ENCODE data around the gene RNU6-8. TPM values are rescaled to one million over a fixed set of nuclear protein-coding genes. Genes with fewer than 3 reads are reported as not detected.

RNU6-8 gene
- total RNA-seq, 2 donors from 2014 or later = not detected

- Histone ChIP-seq H3K9me3 (ENCODE audit: control insufficient read depth, low read length) (no peaks in the 10 kb centered on the region), H3K4me1 (ENCODE audit: control insufficient read depth, insufficient read depth, low read length) (no peaks in the 10 kb centered on the region), H3K9ac (ENCODE audit: extremely low read depth, low read length, poor library complexity, severe bottlenecking) (no peak overlapping the region), H3K4me3 (ENCODE audit: low read length) (peak overlapping the region; percentile 93), H3K27ac (ENCODE audit: low read depth, low read length) (no peak overlapping the region), H3K27me3 (ENCODE audit: control insufficient read depth, insufficient read depth, low read length, poor library complexity, severe bottlenecking) (no peaks in the 10 kb centered on the region), H3K36me3 (ENCODE audit: control insufficient read depth, insufficient read depth, low read length) (no peaks in the 10 kb centered on the region)
- H3K36me3 Mint-ChIP-seq (ENCODE audit: low read depth) = no peaks in the 10 kb centered on the region
- H3K27me3 Mint-ChIP-seq (ENCODE audit: insufficient read depth) = peaks cover 7% of the 10 kb centered on the region
- DNase-seq = no peak
- H3K4me3 Mint-ChIP-seq = peak overlapping the region; percentile 86
- WGBS, 2 experiments (ENCODE audit: insufficient coverage in 1 of 2, insufficient read length in 1 of 2) = 26 to 35% methylated on average over 6 to 11 of the region's 14 CpGs
- TF ChIP-seq CTCF (conservative IDR thresholded peaks at IDR 0.05) = peak; percentile 29
- no peak overlapping the region for H3K27ac Mint-ChIP-seq
- H3K9me3 Mint-ChIP-seq = no peaks in the 10 kb centered on the region
- peaks cover 29% of the 10 kb centered on the region for H3K4me1 Mint-ChIP-seq
Observed at GRCh38 chr14:32200368-32201192, 2.5 kb downstream of the RNU6-8 start.

DNA sequence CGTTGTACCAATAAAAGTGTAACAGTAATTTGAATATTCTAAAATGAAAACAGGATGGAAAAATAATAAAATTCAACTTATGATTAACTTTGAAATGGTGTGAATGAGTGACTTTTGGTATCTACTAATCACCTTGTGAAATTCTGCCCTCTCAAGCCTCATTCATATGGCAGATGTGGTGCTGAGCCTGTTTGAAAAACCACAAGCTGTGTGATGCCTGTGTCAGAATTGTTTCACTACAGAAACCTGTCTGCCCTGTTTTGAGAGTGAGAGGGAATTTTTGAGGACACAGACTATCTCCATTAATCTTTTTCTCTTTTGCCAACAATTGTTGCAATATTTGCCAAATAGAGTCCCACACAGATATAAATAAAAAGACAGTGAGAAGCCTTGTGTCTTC lies 5.2 kb downstream of the RNU6-8 start:
- Mint-ChIP-seq H3K9me3 (no peaks in the 10 kb centered on the region), H3K27ac (no peak overlapping the region), H3K4me3 (no peak overlapping the region), H3K4me1 (peaks cover 17% of the 10 kb centered on the region), H3K27me3 (ENCODE audit: insufficient read depth) (peaks cover 7% of the 10 kb centered on the region), H3K36me3 (ENCODE audit: low read depth) (no peaks in the 10 kb centered on the region)
- Histone ChIP-seq H3K9ac (ENCODE audit: extremely low read depth, low read length, poor library complexity, severe bottlenecking) (no peak overlapping the region), H3K27ac (ENCODE audit: low read depth, low read length) (no peak overlapping the region), H3K27me3 (ENCODE audit: control insufficient read depth, insufficient read depth, low read length, poor library complexity, severe bottlenecking) (no peaks in the 10 kb centered on the region), H3K4me1 (ENCODE audit: control insufficient read depth, insufficient read depth, low read length) (no peaks in the 10 kb centered on the region), H3K9me3 (ENCODE audit: control insufficient read depth, low read length) (no peaks in the 10 kb centered on the region), H3K36me3 (ENCODE audit: control insufficient read depth, insufficient read depth, low read length) (no peaks in the 10 kb centered on the region), H3K4me3 (ENCODE audit: low read length) (no peak overlapping the region)
- no peak for DNase-seq
- TF ChIP-seq CTCF (conservative IDR thresholded peaks at IDR 0.05) = no peak
- WGBS, 2 experiments (ENCODE audit: insufficient coverage in 1 of 2, insufficient read length in 1 of 2) = 88 to 100% methylated on average over 1 of the region's 1 CpG

GRCh38 chr14:32195636-32196035 lies 7.4 kb downstream of the RNU6-8 start:
- WGBS, 2 experiments (ENCODE audit: insufficient coverage in 1 of 2, insufficient read length in 1 of 2) = 88% methylated on average over 1 of the region's 1 CpG; no CpG with 5 or more reads in 1 of the 2 experiments
- Histone ChIP-seq H3K4me1 (ENCODE audit: control insufficient read depth, insufficient read depth, low read length) (no peaks in the 10 kb centered on the region), H3K36me3 (ENCODE audit: control insufficient read depth, insufficient read depth, low read length) (no peaks in the 10 kb centered on the region)

More at GRCh38 chr14:32195636-32196035, 7.4 kb downstream of the RNU6-8 start:
- DNase-seq = no peak
- Mint-ChIP-seq H3K9me3 (no peaks in the 10 kb centered on the region), H3K27me3 (ENCODE audit: insufficient read depth) (peaks cover 4% of the 10 kb centered on the region), H3K4me3 (no peak overlapping the region), H3K4me1 (peaks cover 6% of the 10 kb centered on the region), H3K36me3 (ENCODE audit: low read depth) (no peaks in the 10 kb centered on the region), H3K27ac (no peak overlapping the region)
- Histone ChIP-seq H3K27me3 (ENCODE audit: control insufficient read depth, insufficient read depth, low read length, poor library complexity, severe bottlenecking) (no peaks in the 10 kb centered on the region), H3K9me3 (ENCODE audit: control insufficient read depth, low read length) (no peaks in the 10 kb centered on the region), H3K9ac (ENCODE audit: extremely low read depth, low read length, poor library complexity, severe bottlenecking) (no peak overlapping the region), H3K27ac (ENCODE audit: low read depth, low read length) (no peak overlapping the region), H3K4me3 (ENCODE audit: low read length) (no peak overlapping the region)
- no peak for TF ChIP-seq CTCF (conservative IDR thresholded peaks at IDR 0.05)
